SHP77 treated with DMSO at 0.1 percent for 48 hours (cell line): ENCODE measurements around the gene SPRR3.

ENCODE experiments used
- DNase-seq: peaks from one replicate; lab custom pipeline; 2025; lab: John Stamatoyannopoulos, UW

The SPRR3 gene

GRCh38 chr1:153001382-153001781 lies at the start of gene SPRR3:
Gene SPRR3, plus strand, starts transcription at chr1:153001749. Its CDS starts 1,272 bp downstream, at chr1:153003021.
- no peak for DNase-seq

- no peak for DNase-seq
Measured at GRCh38 chr1:152953761-152954160, 47.8 kb upstream of the SPRR3 start.

- DNase-seq = no peak
Measured at GRCh38 chr1:152954436-152954835, 47.1 kb upstream of the SPRR3 start.

DNA sequence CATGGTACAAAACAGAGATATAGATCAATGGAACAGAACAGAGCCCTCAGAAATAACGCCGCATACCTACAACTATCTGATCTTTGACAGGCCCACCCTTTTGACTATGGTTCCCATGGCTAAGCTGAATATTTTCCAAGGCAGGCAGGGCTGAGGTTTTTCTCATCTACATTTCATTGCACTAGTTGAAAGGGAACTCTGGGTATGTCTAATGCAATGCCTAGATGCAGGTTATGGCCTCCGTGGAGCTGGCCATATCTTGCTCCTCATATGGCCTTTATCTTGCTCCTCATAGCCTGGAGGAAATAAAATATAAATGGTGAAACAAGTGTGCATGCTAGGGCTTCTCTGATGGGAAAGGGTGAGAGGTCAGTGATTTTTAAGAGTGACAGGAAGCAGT lies 44.0 kb upstream of the SPRR3 start:
- DNase-seq = no peak

GRCh38 chr1:152959273-152959672 lies 42.3 kb upstream of the SPRR3 start:
- DNase-seq = no peak

GRCh38 chr1:152959801-152960451 lies 41.6 kb upstream of the SPRR3 start:
- DNase-seq = no peak

- no peak for DNase-seq
Measured at GRCh38 chr1:152960452-152961044, 41.0 kb upstream of the SPRR3 start.

- DNase-seq = no peak
Measured at GRCh38 chr1:152961226-152961891, 40.2 kb upstream of the SPRR3 start.

- no peak for DNase-seq
Measured at GRCh38 chr1:152962876-152963415, 38.6 kb upstream of the SPRR3 start.

DNA sequence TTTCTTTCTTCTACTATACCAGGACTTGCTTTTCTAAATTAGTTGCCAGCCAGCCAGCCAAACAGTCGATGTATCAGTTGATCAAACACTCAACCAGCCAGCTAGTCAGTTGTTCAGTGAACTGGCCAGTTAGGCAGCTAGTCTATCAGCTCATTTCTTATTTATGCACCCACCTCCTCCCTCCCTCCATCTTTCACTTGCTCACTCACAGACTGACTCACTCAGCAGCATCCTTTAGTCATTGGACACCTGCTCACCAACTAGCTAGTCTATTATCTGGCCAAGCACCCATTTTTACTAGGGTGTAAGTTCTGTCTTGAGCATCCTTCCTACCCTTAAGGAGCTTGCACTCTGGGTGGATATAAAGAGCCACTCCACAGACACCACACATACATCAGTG lies 37.0 kb upstream of the SPRR3 start:
- no peak for DNase-seq

GRCh38 chr1:152965853-152966252 lies 35.7 kb upstream of the SPRR3 start:
- DNase-seq = no peak

DNA sequence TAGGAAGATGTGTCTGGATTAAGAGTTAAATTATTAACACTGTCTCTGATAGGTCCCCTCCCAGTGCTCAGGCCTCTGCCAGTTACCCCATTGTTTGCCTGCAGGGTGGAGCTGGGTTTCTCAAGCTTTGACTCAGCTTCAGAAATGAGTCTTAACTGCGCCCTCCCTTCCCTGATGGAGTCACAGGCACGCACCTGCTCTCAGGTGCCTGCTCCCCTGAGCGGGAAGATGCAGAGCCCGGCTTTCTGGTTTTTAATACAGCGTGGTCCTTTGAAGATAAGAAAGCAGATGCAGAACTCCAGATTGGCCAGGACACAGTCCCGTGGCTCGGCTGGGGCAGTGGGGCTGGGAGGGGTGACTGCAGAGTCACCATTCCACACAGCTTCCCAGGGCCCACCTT lies 34.3 kb upstream of the SPRR3 start:
- no peak for DNase-seq

DNA sequence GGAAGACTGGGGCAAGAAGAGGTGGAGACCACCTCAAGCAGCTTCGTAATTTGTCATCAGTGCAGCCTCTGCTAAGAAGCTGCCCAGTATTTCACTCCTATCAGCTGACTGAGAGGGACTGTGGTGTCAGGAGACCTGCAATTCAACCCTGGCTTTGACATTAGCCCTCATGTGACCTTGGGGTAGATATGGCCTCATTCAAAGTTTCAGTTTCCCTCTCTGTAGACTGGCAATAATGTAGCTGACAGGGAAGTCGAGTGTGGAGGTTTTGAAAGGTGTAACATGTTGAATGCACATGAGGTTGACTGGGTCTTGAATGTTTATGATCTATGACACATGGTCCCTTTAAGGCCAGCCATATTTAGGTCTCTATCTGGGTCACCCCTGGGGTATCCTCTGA lies 33.3 kb upstream of the SPRR3 start:
- DNase-seq = no peak

GRCh38 chr1:152969036-152969435 lies 32.5 kb upstream of the SPRR3 start:
- no peak for DNase-seq

GRCh38 chr1:152970495-152970894 lies 31.1 kb upstream of the SPRR3 start, which contains the start of gene SPRR4:
Gene SPRR4, plus strand, starts transcription at chr1:152970648. Its CDS starts 1,243 bp downstream, at chr1:152971891.
- DNase-seq = no peak

DNA sequence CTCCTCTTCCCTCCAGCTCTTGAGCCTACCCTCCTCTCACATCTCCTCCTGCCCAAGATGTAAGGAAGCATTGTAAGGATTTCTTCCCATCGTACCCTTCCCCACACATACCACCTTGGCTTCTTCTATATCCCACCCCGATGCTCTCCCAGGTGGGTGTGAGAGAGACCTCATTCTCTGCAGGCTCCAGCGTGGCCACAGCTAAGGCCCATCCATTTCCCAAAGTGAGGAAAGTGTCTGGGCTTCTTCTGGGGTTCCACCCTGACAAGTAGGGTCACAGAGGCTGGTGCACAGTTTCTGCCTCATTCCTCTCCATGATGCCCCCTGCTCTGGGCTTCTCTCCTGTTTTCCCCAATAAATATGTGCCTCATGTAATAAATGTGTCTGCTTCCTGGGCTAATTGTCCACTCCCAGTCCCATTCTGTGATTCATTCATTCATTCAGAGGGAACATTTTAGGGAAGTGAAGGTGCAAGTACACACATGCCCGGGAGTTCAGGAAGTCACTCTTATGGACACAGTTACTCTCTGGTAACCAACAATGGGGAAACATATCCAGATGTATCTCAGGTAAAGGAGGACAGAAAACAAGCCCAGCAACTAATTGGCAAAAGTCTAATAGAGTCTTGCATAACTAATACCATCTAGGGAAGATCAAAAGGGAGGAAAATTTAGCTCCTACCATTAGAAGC lies 29.2 kb upstream of the SPRR3 start:
- DNase-seq = no peak

GRCh38 chr1:152976688-152977087 lies 24.9 kb upstream of the SPRR3 start:
- DNase-seq = no peak

DNA sequence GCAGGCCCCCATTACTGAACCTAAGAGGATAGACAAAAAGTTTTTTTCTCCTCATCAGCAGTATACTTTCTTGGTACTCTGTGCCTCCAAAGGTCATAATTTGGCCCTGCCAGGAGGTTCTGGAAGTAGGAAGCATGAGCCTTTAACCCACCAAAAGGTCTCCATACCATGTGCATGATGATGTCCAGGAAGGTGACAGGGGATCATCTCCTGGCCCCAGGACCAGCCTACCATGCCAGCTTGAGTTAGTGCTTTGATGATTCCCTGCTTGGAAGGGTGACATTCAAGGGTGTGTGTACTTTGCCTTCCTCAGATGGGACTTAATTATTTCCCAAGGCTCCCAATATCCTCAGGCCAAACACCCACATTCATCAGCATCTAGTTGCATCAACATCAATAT lies 23.9 kb upstream of the SPRR3 start:
- DNase-seq = no peak

DNA sequence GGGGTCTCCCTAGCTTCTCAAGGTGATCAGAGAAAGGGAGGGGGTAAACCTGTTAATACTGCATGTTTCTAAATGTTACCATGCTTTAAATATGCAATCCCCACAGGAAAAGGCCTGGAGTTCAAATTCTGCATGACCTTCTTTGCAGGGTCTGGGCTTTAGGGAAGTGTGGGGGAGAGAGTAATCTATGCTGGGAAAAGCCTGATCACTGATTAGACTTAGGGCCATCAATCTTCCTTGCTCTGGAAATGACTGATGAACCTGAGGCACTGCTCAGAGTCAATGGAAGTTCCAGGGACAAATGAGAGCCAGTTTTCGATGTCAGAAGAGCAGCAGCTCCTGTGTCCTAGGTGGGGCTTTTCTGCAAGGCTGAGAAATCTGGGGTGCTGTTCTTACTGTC lies 20.9 kb upstream of the SPRR3 start:
- DNase-seq = no peak

GRCh38 chr1:152981146-152981871 lies 20.2 kb upstream of the SPRR3 start:
- no peak for DNase-seq

DNA sequence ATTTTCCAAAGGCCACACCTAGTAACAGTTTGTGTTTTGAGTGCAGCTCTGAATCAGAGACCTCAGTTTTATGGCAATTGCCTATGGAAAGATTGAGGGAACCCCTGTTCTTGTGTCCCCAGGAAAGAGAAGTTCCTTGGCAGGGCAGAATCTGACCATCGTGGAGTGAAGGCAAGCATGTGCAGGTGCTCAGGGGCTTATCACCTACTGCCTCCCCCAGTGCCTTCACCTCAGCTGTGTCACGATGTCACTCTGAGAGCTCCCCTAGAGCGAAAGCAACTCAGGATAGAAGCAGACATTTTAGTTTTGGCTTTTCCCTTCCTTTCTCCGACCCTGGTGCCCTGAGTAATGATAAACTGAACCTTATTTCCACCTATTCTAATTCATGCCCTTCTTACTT lies 19.5 kb upstream of the SPRR3 start:
- DNase-seq = no peak

DNA sequence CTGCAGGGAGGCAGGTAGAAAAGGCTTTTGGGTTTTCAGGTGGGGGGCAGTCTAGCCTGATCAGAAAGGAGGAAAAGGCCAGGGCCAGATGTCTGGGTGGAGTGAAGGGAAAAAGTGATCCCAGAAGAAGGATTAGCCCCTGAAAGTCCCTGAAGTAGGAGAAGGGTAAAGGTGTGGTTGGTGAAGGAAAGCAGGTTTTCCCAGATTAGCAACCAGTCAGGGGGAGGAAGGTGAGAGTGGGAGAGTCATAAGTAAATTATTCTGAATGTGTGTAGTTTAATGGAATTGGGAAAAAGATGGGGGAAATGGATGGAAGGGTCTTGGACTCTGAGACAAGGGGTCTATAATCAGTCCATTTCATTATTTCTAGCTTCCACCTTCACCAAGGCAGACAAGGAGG lies 18.3 kb upstream of the SPRR3 start:
- DNase-seq = no peak
